Nephron (organoid): ENCODE measurements around the gene GDF7.

Source experiments
- H3K27ac Mint-ChIP-seq, 3 experiments: 2 replicates each; pipeline ENCODE4 v1.8.0; 2020; ENCODE audit warnings: mixed read lengths in 3 of 3, mild to moderate bottlenecking in 2 of 3, moderate library complexity in 1 of 3
- H3K27me3 Mint-ChIP-seq: 2 replicates; pipeline ENCODE4 v1.8.0; 2021; ENCODE audit warnings: low read depth, mild to moderate bottlenecking, moderate library complexity, mixed read lengths
- H3K36me3 Mint-ChIP-seq: 2 replicates; pipeline ENCODE4 v1.8.0; 2020; ENCODE audit warnings: low read depth, mixed read lengths
- H3K4me1 Mint-ChIP-seq: 2 replicates; pipeline ENCODE4 v1.8.0; 2020; ENCODE audit warnings: mixed read lengths
- H3K4me3 Mint-ChIP-seq, 3 experiments: 2 replicates each; pipeline ENCODE4 v1.8.0; 2020; ENCODE audit warnings: mild to moderate bottlenecking in 3 of 3, mixed read lengths in 3 of 3, moderate library complexity in 2 of 3
- H3K9me3 Mint-ChIP-seq: 2 replicates; pipeline ENCODE4 v1.8.0; 2020; ENCODE audit warnings: mixed read lengths
- TF ChIP-seq, protein P1 (sequence below), 3 experiments: fragments of 200-600 bp; sonication (generic); IDR thresholded peaks; one replicate each; pipeline ENCODE4 v1.5.0; 2021; ENCODE audit warnings: antibody characterized with exemption in 3 of 3; ENCODE audit not compliant: unreplicated experiment in 3 of 3

Gene GDF7

GRCh38 chr2:20638646-20639430 is 28.1 kb upstream of the GDF7 start:
- Mint-ChIP-seq H3K4me3 (no peak overlapping the region), H3K36me3 (peaks cover 4% of the 10 kb centered on the region), H3K9me3 (no peaks in the 10 kb centered on the region), H3K4me1 (peaks cover 22% of the 10 kb centered on the region), H3K27ac (no peak overlapping the region), H3K27me3 (peaks cover 5% of the 10 kb centered on the region)
- TF ChIP-seq, protein P1, sequence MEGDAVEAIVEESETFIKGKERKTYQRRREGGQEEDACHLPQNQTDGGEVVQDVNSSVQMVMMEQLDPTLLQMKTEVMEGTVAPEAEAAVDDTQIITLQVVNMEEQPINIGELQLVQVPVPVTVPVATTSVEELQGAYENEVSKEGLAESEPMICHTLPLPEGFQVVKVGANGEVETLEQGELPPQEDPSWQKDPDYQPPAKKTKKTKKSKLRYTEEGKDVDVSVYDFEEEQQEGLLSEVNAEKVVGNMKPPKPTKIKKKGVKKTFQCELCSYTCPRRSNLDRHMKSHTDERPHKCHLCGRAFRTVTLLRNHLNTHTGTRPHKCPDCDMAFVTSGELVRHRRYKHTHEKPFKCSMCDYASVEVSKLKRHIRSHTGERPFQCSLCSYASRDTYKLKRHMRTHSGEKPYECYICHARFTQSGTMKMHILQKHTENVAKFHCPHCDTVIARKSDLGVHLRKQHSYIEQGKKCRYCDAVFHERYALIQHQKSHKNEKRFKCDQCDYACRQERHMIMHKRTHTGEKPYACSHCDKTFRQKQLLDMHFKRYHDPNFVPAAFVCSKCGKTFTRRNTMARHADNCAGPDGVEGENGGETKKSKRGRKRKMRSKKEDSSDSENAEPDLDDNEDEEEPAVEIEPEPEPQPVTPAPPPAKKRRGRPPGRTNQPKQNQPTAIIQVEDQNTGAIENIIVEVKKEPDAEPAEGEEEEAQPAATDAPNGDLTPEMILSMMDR (IDR thresholded peaks at IDR 0.05; ENCODE audit: unreplicated experiment in 3 of 3) = no peak

DNA sequence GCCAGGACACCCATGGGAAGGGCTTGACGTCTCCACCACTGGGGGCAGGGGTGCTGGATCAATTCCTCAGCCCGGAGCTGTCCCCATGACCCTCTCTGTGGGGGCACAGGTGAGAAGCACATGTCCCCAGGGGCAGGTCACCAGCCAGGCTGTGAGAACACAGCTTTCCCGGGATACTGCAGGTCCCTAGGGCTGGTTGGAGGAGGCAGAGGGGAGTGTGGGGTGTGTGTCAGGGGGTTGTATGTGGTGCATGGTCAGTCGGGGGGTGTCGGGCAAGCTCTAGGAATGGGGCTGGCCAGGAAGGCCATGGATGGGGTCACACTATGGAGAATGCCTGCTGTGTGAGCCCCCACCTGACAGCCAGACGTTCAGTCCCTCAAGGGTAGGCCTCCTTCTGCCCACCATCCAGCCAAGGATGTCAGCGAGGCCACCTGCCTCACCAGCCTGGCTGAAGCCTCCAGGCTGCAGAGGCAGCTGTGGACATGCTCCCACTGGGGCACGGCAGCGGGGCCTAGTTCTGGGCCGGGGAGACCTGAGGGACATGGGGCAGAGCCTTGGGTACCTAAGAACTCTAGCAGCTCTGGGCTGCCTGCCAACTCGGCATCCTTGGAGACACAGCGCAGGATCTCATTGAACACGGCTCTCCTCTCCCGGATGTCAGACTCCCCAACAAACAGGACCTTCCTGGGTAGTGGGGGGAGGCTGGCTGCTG is 26.4 kb upstream of the GDF7 start:
- Mint-ChIP-seq H3K27ac (no peak overlapping the region), H3K4me1 (peaks cover 6% of the 10 kb centered on the region), H3K36me3 (peaks cover 14% of the 10 kb centered on the region), H3K9me3 (no peaks in the 10 kb centered on the region), H3K4me3 (no peak overlapping the region), H3K27me3 (peaks cover 8% of the 10 kb centered on the region)
- TF ChIP-seq, protein P1 (IDR thresholded peaks at IDR 0.05; ENCODE audit: unreplicated experiment in 3 of 3) = no peak

- TF ChIP-seq, protein P1 (IDR thresholded peaks at IDR 0.05; ENCODE audit: unreplicated experiment in 3 of 3) = no peak
- H3K27me3 Mint-ChIP-seq = peaks cover 8% of the 10 kb centered on the region
- peak overlapping the region in 1 of 3 experiments; percentile 27 for H3K27ac Mint-ChIP-seq
- H3K4me1 Mint-ChIP-seq = no peaks in the 10 kb centered on the region
- H3K36me3 Mint-ChIP-seq = peaks cover 14% of the 10 kb centered on the region
- H3K9me3 Mint-ChIP-seq = no peaks in the 10 kb centered on the region
- no peak overlapping the region for H3K4me3 Mint-ChIP-seq
These were observed 25.6 kb upstream of the GDF7 start for GRCh38 chr2:20641123-20641985.

- Mint-ChIP-seq H3K36me3 (peaks cover 14% of the 10 kb centered on the region), H3K4me1 (no peaks in the 10 kb centered on the region), H3K4me3 (no peak overlapping the region), H3K27me3 (peaks cover 8% of the 10 kb centered on the region), H3K27ac (peak overlapping the region in 1 of 3 experiments; percentile 27), H3K9me3 (no peaks in the 10 kb centered on the region)
- TF ChIP-seq, protein P1 (IDR thresholded peaks at IDR 0.05; ENCODE audit: unreplicated experiment in 3 of 3) = peak; percentile 89 to 92 (median 89)
These were observed 24.6 kb upstream of the GDF7 start for GRCh38 chr2:20642055-20642971.

GRCh38 chr2:20643060-20643459 is 23.9 kb upstream of the GDF7 start:
- H3K4me3 Mint-ChIP-seq = no peak overlapping the region
- no peak overlapping the region for H3K27ac Mint-ChIP-seq
- H3K9me3 Mint-ChIP-seq = no peaks in the 10 kb centered on the region
- peaks cover 4% of the 10 kb centered on the region for H3K4me1 Mint-ChIP-seq
- H3K36me3 Mint-ChIP-seq = peaks cover 14% of the 10 kb centered on the region
- H3K27me3 Mint-ChIP-seq = peaks cover 8% of the 10 kb centered on the region
- TF ChIP-seq, protein P1 (IDR thresholded peaks at IDR 0.05; ENCODE audit: unreplicated experiment in 3 of 3) = no peak
